ENCODE results near the gene ANKIB1.

ANKIB1 gene

GRCh38 chr7:92360387-92360786 is 114.6 kb downstream of the ANKIB1 start:
- Histone ChIP-seq H3K9me3 (ENCODE audit: insufficient read depth, low read depth, low read length) (no peaks in the 10 kb centered on the region), H3K27me3 (ENCODE audit: insufficient read depth, low read length) (no peaks in the 10 kb centered on the region), H3K9ac (ENCODE audit: low read depth, low read length) (no peak overlapping the region), H3K4me1 (ENCODE audit: insufficient read depth, low read length) (no peaks in the 10 kb centered on the region), H3K27ac (ENCODE audit: low read depth, low read length) (no peak overlapping the region), H3K4me3 (ENCODE audit: low read length) (no peak overlapping the region), H3K36me3 (ENCODE audit: insufficient read depth, low read length) (peaks cover 53% of the 10 kb centered on the region)
- no CpG with 5 or more reads among the region's 1 CpG for WGBS

GRCh38 chr7:92362131-92362530 is 116.4 kb downstream of the ANKIB1 start:
- Histone ChIP-seq H3K9me3 (ENCODE audit: insufficient read depth, low read depth, low read length) (no peaks in the 10 kb centered on the region), H3K4me1 (ENCODE audit: insufficient read depth, low read length) (no peaks in the 10 kb centered on the region), H3K27me3 (ENCODE audit: insufficient read depth, low read length) (no peaks in the 10 kb centered on the region), H3K27ac (ENCODE audit: low read depth, low read length) (no peak overlapping the region), H3K36me3 (ENCODE audit: insufficient read depth, low read length) (peaks cover 49% of the 10 kb centered on the region), H3K9ac (ENCODE audit: low read depth, low read length) (no peak overlapping the region), H3K4me3 (ENCODE audit: low read length) (no peak overlapping the region)
- 97% methylated on average over 2 of the region's 2 CpGs for WGBS

GRCh38 chr7:92366730-92367129 is 121.0 kb downstream of the ANKIB1 start:
- Histone ChIP-seq H3K9me3 (ENCODE audit: insufficient read depth, low read depth, low read length) (no peaks in the 10 kb centered on the region), H3K36me3 (ENCODE audit: insufficient read depth, low read length) (peaks cover 37% of the 10 kb centered on the region), H3K4me1 (ENCODE audit: insufficient read depth, low read length) (no peaks in the 10 kb centered on the region), H3K9ac (ENCODE audit: low read depth, low read length) (no peak overlapping the region), H3K27ac (ENCODE audit: low read depth, low read length) (no peak overlapping the region), H3K27me3 (ENCODE audit: insufficient read depth, low read length) (no peaks in the 10 kb centered on the region), H3K4me3 (ENCODE audit: low read length) (no peak overlapping the region)
- WGBS, result 97% methylated on average over 2 of the region's 2 CpGs

DNA sequence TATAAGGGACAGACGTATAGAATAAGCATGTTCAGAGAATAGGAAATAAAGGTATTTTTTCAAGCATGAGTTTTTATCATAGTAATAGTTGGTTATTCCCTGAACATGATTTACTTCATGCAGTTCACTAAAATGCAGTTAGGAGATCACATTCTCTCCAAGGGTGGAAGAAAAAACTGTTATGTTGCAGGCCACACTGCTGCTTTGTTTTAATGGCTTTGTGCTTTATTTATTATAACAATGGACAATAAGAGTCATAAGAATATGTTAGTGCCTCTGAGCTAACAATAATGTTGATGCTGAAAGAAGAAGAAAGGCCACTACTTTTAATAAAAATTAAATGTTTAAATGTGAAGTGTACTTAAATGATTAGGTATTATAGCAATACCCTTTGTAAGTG is 123.0 kb downstream of the ANKIB1 start:
- Histone ChIP-seq H3K27ac (ENCODE audit: low read depth, low read length) (no peak overlapping the region), H3K27me3 (ENCODE audit: insufficient read depth, low read length) (no peaks in the 10 kb centered on the region), H3K9me3 (ENCODE audit: insufficient read depth, low read depth, low read length) (no peaks in the 10 kb centered on the region), H3K36me3 (ENCODE audit: insufficient read depth, low read length) (peaks cover 42% of the 10 kb centered on the region), H3K4me1 (ENCODE audit: insufficient read depth, low read length) (no peaks in the 10 kb centered on the region), H3K4me3 (ENCODE audit: low read length) (no peak overlapping the region), H3K9ac (ENCODE audit: low read depth, low read length) (no peak overlapping the region)
- WGBS, result 88% methylated on average over 1 of the region's 1 CpG

DNA sequence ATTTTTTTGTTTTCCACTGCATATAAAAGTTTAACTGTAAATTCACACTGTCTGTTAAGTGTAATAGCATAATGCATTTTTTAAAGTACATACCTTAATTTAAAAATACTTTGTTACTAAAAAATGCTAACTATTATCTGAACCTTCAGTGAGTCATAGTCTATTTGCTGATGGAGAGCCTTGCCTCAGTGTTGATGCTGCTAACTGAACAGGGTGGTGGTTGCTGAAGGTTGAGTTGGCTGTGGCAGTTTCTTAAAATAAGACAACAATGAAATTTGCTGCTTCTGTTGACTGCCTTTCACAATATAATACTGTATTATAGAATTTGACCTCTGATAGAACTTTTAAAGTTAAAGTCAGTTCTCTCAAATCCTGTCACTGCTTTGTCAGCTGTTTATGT is 129.2 kb downstream of the ANKIB1 start:
- H3K4me1 ChIP-seq (ENCODE audit: insufficient read depth, low read length), result no peaks in the 10 kb centered on the region
- no peaks in the 10 kb centered on the region for H3K27me3 ChIP-seq (ENCODE audit: insufficient read depth, low read length)
- peaks cover 20% of the 10 kb centered on the region for H3K9me3 ChIP-seq (ENCODE audit: insufficient read depth, low read depth, low read length)
- no peak overlapping the region for H3K27ac ChIP-seq (ENCODE audit: low read depth, low read length)
- H3K9ac ChIP-seq (ENCODE audit: low read depth, low read length), result no peak overlapping the region
- peaks cover 58% of the 10 kb centered on the region for H3K36me3 ChIP-seq (ENCODE audit: insufficient read depth, low read length)
- no peak overlapping the region for H3K4me3 ChIP-seq (ENCODE audit: low read length)

- Histone ChIP-seq H3K9ac (ENCODE audit: low read depth, low read length) (no peak overlapping the region), H3K9me3 (ENCODE audit: insufficient read depth, low read depth, low read length) (no peaks in the 10 kb centered on the region), H3K27me3 (ENCODE audit: insufficient read depth, low read length) (no peaks in the 10 kb centered on the region), H3K4me1 (ENCODE audit: insufficient read depth, low read length) (no peaks in the 10 kb centered on the region), H3K4me3 (ENCODE audit: low read length) (no peak overlapping the region), H3K27ac (ENCODE audit: low read depth, low read length) (no peak overlapping the region), H3K36me3 (ENCODE audit: insufficient read depth, low read length) (peaks cover 64% of the 10 kb centered on the region)
- WGBS, result 93% methylated on average over 5 of the region's 5 CpGs
Measured at GRCh38 chr7:92391071-92391470, 145.3 kb downstream of the ANKIB1 start.

GRCh38 chr7:92397542-92397941 is 151.8 kb downstream of the ANKIB1 start:
- WGBS, result 95% methylated on average over 5 of the region's 6 CpGs
- Histone ChIP-seq H3K9ac (ENCODE audit: low read depth, low read length) (no peak overlapping the region), H3K36me3 (ENCODE audit: insufficient read depth, low read length) (peaks cover 61% of the 10 kb centered on the region), H3K27me3 (ENCODE audit: insufficient read depth, low read length) (no peaks in the 10 kb centered on the region), H3K27ac (ENCODE audit: low read depth, low read length) (no peak overlapping the region), H3K4me3 (ENCODE audit: low read length) (no peak overlapping the region), H3K4me1 (ENCODE audit: insufficient read depth, low read length) (no peaks in the 10 kb centered on the region), H3K9me3 (ENCODE audit: insufficient read depth, low read depth, low read length) (no peaks in the 10 kb centered on the region)

GRCh38 chr7:92400013-92400412 is 154.2 kb downstream of the ANKIB1 start:
- Histone ChIP-seq H3K9me3 (ENCODE audit: insufficient read depth, low read depth, low read length) (no peaks in the 10 kb centered on the region), H3K4me3 (ENCODE audit: low read length) (no peak overlapping the region), H3K4me1 (ENCODE audit: insufficient read depth, low read length) (peaks cover 5% of the 10 kb centered on the region; the same call in 1 of the 2 replicates), H3K27me3 (ENCODE audit: insufficient read depth, low read length) (no peaks in the 10 kb centered on the region), H3K36me3 (ENCODE audit: insufficient read depth, low read length) (peaks cover 57% of the 10 kb centered on the region), H3K9ac (ENCODE audit: low read depth, low read length) (no peak overlapping the region), H3K27ac (ENCODE audit: low read depth, low read length) (no peak overlapping the region)
- 100% methylated on average over 2 of the region's 2 CpGs for WGBS

- Histone ChIP-seq H3K36me3 (ENCODE audit: insufficient read depth, low read length) (peaks cover 30% of the 10 kb centered on the region), H3K9ac (ENCODE audit: low read depth, low read length) (no peak overlapping the region), H3K4me3 (ENCODE audit: low read length) (no peak overlapping the region), H3K27me3 (ENCODE audit: insufficient read depth, low read length) (no peaks in the 10 kb centered on the region), H3K4me1 (ENCODE audit: insufficient read depth, low read length) (peaks cover 5% of the 10 kb centered on the region; the same call in 1 of the 2 replicates), H3K9me3 (ENCODE audit: insufficient read depth, low read depth, low read length) (no peaks in the 10 kb centered on the region), H3K27ac (ENCODE audit: low read depth, low read length) (no peak overlapping the region)
- 81% methylated on average over 4 of the region's 4 CpGs for WGBS
Measured at GRCh38 chr7:92402920-92403759, 157.4 kb downstream of the ANKIB1 start.

DNA sequence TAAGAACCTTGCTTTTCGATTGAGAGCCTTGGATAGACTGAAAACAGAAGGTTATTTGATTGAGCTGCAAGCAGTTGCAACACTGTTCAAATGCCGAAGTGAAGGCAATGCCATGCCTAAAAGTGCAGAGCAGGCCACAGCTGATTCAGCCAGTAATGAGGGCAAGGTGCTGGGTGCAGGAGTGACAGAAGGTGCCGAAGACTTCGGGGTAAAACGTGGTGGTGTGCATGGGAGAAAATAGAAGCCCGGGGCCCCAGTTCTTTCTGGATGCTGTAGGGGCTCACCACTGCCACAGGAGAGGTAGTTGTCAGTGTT is 157.9 kb downstream of the ANKIB1 start:
- Histone ChIP-seq H3K4me1 (ENCODE audit: insufficient read depth, low read length) (peaks cover 5% of the 10 kb centered on the region; the same call in 1 of the 2 replicates), H3K27me3 (ENCODE audit: insufficient read depth, low read length) (no peaks in the 10 kb centered on the region), H3K36me3 (ENCODE audit: insufficient read depth, low read length) (peaks cover 25% of the 10 kb centered on the region), H3K9ac (ENCODE audit: low read depth, low read length) (no peak overlapping the region), H3K4me3 (ENCODE audit: low read length) (no peak overlapping the region), H3K9me3 (ENCODE audit: insufficient read depth, low read depth, low read length) (no peaks in the 10 kb centered on the region), H3K27ac (ENCODE audit: low read depth, low read length) (no peak overlapping the region)
- WGBS, result 91% methylated on average over 6 of the region's 6 CpGs

DNA sequence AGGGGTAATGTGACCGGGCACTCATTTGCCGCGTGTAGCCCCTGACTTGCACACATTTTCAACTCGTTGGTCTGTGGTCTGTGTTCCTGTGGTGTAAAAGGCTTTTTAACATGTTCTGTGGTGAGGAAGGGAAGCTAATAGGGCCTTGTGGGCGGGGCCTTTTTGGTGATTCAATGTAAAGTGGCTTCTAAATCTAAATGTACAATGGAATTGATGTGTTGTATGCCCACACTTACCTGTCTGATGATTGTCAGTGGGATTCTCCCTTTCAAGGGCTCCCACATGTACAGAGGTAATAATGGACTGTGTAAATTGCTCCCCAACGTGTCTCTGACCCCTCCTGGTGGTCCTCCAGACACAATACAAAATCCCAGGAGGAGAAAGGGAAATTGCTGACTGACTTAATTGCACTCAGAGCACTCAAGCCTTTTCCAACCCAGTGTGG is 158.4 kb downstream of the ANKIB1 start:
- H3K4me3 ChIP-seq (ENCODE audit: low read length), result no peak overlapping the region
- H3K27ac ChIP-seq (ENCODE audit: low read depth, low read length), result no peak overlapping the region
- no peak overlapping the region for H3K9ac ChIP-seq (ENCODE audit: low read depth, low read length)
- 91% methylated on average over 6 of the region's 6 CpGs for WGBS
- H3K36me3 ChIP-seq (ENCODE audit: insufficient read depth, low read length), result peaks cover 20% of the 10 kb centered on the region
- H3K9me3 ChIP-seq (ENCODE audit: insufficient read depth, low read depth, low read length), result no peaks in the 10 kb centered on the region
- peaks cover 5% of the 10 kb centered on the region; the same call in 1 of the 2 replicates for H3K4me1 ChIP-seq (ENCODE audit: insufficient read depth, low read length)
- no peaks in the 10 kb centered on the region for H3K27me3 ChIP-seq (ENCODE audit: insufficient read depth, low read length)

DNA sequence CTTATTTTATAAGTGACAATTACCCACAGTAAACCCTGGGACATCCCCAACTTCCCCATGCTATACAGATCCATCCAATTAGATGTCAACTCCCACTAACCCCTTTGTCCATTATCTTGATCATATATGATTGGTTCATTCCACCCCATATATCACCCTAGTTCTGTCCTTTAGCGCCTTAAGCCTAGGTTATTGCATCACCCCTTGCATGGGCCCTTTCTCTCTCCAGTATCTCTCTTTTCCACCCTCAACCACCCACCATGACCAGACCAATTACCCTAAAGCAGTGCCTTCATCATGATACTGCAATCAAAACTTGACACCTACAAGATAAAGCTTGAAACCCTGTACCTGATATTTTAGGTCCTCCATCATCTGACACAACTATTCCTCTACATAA is 163.6 kb downstream of the ANKIB1 start:
- WGBS, result 99% methylated on average over 1 of the region's 1 CpG

More for the DNA sequence above, 163.6 kb downstream of the ANKIB1 start:
- no peaks in the 10 kb centered on the region for H3K36me3 ChIP-seq (ENCODE audit: insufficient read depth, low read length)
- no peaks in the 10 kb centered on the region for H3K4me1 ChIP-seq (ENCODE audit: insufficient read depth, low read length)
- H3K27ac ChIP-seq (ENCODE audit: low read depth, low read length), result no peak overlapping the region
- H3K27me3 ChIP-seq (ENCODE audit: insufficient read depth, low read length), result no peaks in the 10 kb centered on the region
- no peak overlapping the region for H3K9ac ChIP-seq (ENCODE audit: low read depth, low read length)
- no peak overlapping the region for H3K4me3 ChIP-seq (ENCODE audit: low read length)
- H3K9me3 ChIP-seq (ENCODE audit: insufficient read depth, low read depth, low read length), result no peaks in the 10 kb centered on the region
